Lower lobe of right lung (tissue), 2 donors: ENCODE measurements around the gene MAPK1IP1L. TPM values are rescaled to one million over a fixed set of nuclear protein-coding genes. Genes with fewer than 3 reads are reported as not detected.

Experiments used
- ATAC-seq, 2 donors: fragments of 200-7000 bp; cut with Tn5 transposase; one replicate each; pipeline ENCODE4 v1.9.1; 2020 to 2022; ENCODE audit warnings: mild to moderate bottlenecking in 2 of 2, moderate library complexity in 2 of 2
- DNase-seq: peaks from one replicate; pipeline ENCODE4 v3.0.0-alpha.2; 2020
- H3K27ac ChIP-seq: fragments of 200-600 bp; one replicate; pipeline ENCODE4 v1.8.0; 2022
- H3K27me3 ChIP-seq: fragments of 200-600 bp; one replicate; pipeline ENCODE4 v1.8.0; 2022; ENCODE audit warnings: low read depth
- H3K36me3 ChIP-seq: fragments of 200-600 bp; one replicate; pipeline ENCODE4 v1.8.0; 2022; ENCODE audit warnings: mild to moderate bottlenecking
- H3K4me1 ChIP-seq: fragments of 200-600 bp; one replicate; pipeline ENCODE4 v1.8.0; 2022
- H3K4me3 ChIP-seq: fragments of 200-600 bp; one replicate; pipeline ENCODE4 v1.8.0; 2022; ENCODE audit warnings: mild to moderate bottlenecking
- H3K9me3 ChIP-seq: fragments of 200-600 bp; one replicate; pipeline ENCODE4 v1.8.0; 2022
- intact Hi-C: fragments of 100-400 bp; cut with DNase I; formaldehyde crosslinking; loops from one replicate; pipeline ENCODE4 v1.11.0; 2022
- total RNA-seq: library from RNA; stranded (reverse); fragmentation: NEBNext Ultra II Directional; extraction: Animal tissue kit (Norgen Biotek cat#: 25700); gene quantifications from one replicate; pipeline ENCODE4 v1.2.1, GENCODE V29; 2021
- TF ChIP-seq, protein P1 (sequence below): fragments of 200-600 bp; IDR thresholded peaks from one replicate; pipeline ENCODE4 v1.8.0; 2022; ENCODE audit warnings: antibody characterized with exemption, mild to moderate bottlenecking
- donor health status: DM: no; HTN: yes; CAD: no; lungs with severe emphysema.

MAPK1IP1L gene
- total RNA-seq, 1 donor from 2014 or later, result 72.4 TPM

DNA sequence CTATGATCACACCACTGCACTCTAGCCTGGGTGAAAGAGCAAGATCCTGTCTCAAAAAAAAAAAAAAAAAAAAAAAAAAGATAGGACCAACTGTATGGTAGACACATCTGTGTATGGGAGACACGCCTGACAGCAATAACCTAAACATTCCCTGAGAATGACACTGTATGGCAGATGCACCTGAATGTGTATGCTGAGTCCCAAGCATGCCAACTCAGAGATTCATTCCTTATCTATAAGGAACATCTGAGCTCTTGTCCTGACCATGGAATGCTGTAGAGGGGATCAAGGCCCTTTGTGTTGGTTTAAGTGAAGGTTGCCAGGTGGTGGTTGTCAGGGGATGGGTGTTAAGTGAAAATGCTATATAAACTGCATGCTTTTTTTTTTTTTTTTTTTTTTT is 58.4 kb downstream of the MAPK1IP1L start:
- Histone ChIP-seq H3K27ac (no peak overlapping the region), H3K9me3 (no peaks in the 10 kb centered on the region), H3K4me3 (no peak overlapping the region), H3K36me3 (no peaks in the 10 kb centered on the region), H3K4me1 (peaks cover 41% of the 10 kb centered on the region), H3K27me3 (no peaks in the 10 kb centered on the region)
- ATAC-seq (no peak), DNase-seq (no peak)
- intact Hi-C loops, result no loop called here
- TF ChIP-seq, protein P1, sequence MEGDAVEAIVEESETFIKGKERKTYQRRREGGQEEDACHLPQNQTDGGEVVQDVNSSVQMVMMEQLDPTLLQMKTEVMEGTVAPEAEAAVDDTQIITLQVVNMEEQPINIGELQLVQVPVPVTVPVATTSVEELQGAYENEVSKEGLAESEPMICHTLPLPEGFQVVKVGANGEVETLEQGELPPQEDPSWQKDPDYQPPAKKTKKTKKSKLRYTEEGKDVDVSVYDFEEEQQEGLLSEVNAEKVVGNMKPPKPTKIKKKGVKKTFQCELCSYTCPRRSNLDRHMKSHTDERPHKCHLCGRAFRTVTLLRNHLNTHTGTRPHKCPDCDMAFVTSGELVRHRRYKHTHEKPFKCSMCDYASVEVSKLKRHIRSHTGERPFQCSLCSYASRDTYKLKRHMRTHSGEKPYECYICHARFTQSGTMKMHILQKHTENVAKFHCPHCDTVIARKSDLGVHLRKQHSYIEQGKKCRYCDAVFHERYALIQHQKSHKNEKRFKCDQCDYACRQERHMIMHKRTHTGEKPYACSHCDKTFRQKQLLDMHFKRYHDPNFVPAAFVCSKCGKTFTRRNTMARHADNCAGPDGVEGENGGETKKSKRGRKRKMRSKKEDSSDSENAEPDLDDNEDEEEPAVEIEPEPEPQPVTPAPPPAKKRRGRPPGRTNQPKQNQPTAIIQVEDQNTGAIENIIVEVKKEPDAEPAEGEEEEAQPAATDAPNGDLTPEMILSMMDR, result no peak

DNA sequence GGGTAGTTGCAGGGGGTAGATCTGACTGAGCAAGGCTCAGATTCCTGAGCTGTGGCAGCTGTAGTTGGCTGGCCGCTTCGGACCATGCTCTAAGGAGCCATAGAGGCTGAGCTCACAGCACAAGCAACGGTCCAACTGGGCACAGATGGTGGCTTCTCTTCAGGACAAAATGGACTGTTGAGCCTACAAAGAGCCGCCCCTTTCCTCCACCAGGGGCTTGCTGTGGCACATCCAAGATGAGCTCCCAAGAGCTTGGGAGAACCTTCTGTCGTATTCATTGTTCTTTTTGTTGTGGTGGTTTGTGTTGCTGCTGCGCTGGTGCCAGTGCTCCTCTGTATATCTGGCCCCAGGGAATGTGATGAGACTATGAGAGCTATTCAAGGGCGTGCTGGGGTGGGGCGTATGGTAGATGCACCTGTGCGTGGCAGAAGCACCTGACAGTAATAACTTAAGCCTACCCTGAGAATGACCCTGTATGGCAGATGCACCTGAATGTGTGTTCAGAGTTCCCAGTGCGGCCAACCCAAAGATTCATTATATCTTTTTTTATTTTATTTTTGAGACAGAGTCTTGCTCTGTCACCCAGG is 59.8 kb downstream of the MAPK1IP1L start:
- Histone ChIP-seq H3K27ac (no peak overlapping the region), H3K36me3 (no peaks in the 10 kb centered on the region), H3K4me3 (no peak overlapping the region), H3K9me3 (no peaks in the 10 kb centered on the region), H3K27me3 (no peaks in the 10 kb centered on the region), H3K4me1 (peaks cover 30% of the 10 kb centered on the region)
- no peak for ATAC-seq
- intact Hi-C loops, result no loop called here
- TF ChIP-seq, protein P1, result no peak
- no peak for DNase-seq

DNA sequence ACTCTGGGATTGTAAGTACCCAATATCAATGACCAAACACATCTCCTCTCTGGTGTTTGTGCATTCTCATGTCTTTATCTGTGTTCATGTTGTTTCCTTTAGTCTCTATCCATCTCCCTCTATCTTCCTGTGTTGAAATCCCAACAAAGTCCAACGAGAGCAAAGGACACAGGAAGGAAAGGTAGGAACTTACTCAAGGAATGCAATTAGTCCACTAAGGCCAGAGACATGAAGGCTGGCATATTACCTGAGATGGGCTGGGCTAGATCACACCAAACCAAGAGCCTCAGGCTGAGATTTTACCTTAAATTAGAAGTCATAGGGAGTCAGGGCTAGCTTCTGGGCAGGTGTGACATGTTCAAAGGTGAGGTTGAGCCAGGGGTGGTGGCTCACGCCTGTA is 63.3 kb downstream of the MAPK1IP1L start:
- Histone ChIP-seq H3K27me3 (no peaks in the 10 kb centered on the region), H3K27ac (no peak overlapping the region), H3K4me1 (peaks cover 24% of the 10 kb centered on the region), H3K9me3 (no peaks in the 10 kb centered on the region), H3K36me3 (no peaks in the 10 kb centered on the region), H3K4me3 (no peak overlapping the region)
- intact Hi-C loops, result no loop called here
- no peak for ATAC-seq
- TF ChIP-seq, protein P1, result no peak
- DNase-seq, result no peak

DNA sequence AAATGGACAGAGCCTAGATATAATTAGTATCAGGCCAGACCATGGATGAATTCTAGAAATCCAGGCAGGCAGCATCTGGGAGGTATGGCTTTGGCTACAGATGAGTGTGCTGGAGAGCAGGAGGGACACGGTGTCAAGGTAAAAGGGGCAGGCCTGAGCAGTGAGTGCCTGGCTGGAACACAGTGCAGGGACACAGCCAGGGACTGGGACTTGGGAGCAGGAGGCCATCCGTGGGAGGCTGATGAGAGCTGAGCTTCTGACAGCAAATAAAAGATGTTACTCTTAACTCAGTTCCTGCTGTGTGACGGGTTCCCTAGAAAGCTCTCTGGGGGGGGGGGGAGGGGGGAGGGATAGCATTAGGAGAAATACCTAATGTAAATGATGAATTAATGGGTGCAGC is 64.0 kb downstream of the MAPK1IP1L start:
- TF ChIP-seq, protein P1, result no peak
- no peaks in the 10 kb centered on the region for H3K36me3 ChIP-seq
- DNase-seq (no peak), ATAC-seq (no peak)
- intact Hi-C loops, result no loop called here
- H3K27ac ChIP-seq, result no peak overlapping the region
- H3K9me3 ChIP-seq, result no peaks in the 10 kb centered on the region
- H3K27me3 ChIP-seq, result no peaks in the 10 kb centered on the region
- no peak overlapping the region for H3K4me3 ChIP-seq
- peaks cover 30% of the 10 kb centered on the region for H3K4me1 ChIP-seq

DNA sequence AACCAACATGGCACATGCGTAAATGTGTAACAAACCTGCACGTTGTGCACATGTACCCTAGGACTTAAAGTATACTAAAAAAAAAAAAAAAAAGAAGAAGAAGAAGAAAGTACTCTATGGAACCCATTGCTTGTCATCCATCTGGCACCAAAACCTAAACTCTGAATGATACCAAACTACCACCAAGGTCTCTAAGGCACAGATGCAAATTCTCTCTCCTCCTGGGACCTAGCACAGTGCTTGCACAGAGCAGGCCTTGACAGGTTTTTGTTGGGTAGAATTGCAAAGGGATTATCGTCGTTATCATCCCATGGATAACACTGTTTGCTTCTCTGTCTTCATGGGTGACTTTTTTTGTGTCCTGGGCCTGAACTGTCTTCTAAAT is 64.4 kb downstream of the MAPK1IP1L start:
- Histone ChIP-seq H3K36me3 (no peaks in the 10 kb centered on the region), H3K9me3 (no peaks in the 10 kb centered on the region), H3K4me3 (no peak overlapping the region), H3K4me1 (peaks cover 33% of the 10 kb centered on the region), H3K27me3 (no peaks in the 10 kb centered on the region), H3K27ac (peak overlapping the region; percentile 41)
- DNase-seq, result no peak
- intact Hi-C loops, result no loop called here
- TF ChIP-seq, protein P1, result no peak
- no peak for ATAC-seq
